Measurements from ENCODE around the gene GPX5.
A peak's percentile ranks its signal among the peaks of the same experiment; 100 is the strongest.

GPX5 gene

GRCh38 chr6:28486988-28487742, 38.5 kb upstream of the GPX5 start:
- no peaks in the 10 kb centered on the region for H3K9me3 ChIP-seq
- H3K27me3 ChIP-seq = peaks cover 0 to 27% of the 10 kb centered on the region in 2 donors
- no peak for TF ChIP-seq CTCF (IDR thresholded peaks at IDR 0.05)
- H3K4me1 ChIP-seq = peaks cover 0 to 11% (median 5%) of the 10 kb centered on the region in 4 donors
- H3K36me3 ChIP-seq = no peaks in the 10 kb centered on the region
- H3K4me3 ChIP-seq = no peak overlapping the region
- intact Hi-C loops (cut with DNase I; ENCODE audit: low total_unique reads) = no loop called here
- no peak for DNase-seq
- no peak overlapping the region for H3K27ac ChIP-seq

GRCh38 chr6:28488916-28489365, 36.7 kb upstream of the GPX5 start:
- intact Hi-C loops (cut with DNase I; ENCODE audit: low total_unique reads) = no loop called here
- H3K4me1 ChIP-seq = peaks cover 0 to 11% (median 5%) of the 10 kb centered on the region in 4 donors
- DNase-seq = no peak
- TF ChIP-seq CTCF (IDR thresholded peaks at IDR 0.05) = no peak
- no peaks in the 10 kb centered on the region for H3K9me3 ChIP-seq
- no peaks in the 10 kb centered on the region for H3K36me3 ChIP-seq
- peaks cover 0 to 27% of the 10 kb centered on the region in 2 donors for H3K27me3 ChIP-seq
- H3K4me3 ChIP-seq = no peak overlapping the region
- H3K27ac ChIP-seq = no peak overlapping the region

GRCh38 chr6:28489366-28490204, 36.1 kb upstream of the GPX5 start:
- intact Hi-C loops (cut with DNase I; ENCODE audit: low total_unique reads) = no loop called here
- DNase-seq = no peak
- Histone ChIP-seq H3K36me3 (no peaks in the 10 kb centered on the region), H3K4me3 (peak overlapping the region in 1 of 2 donors; percentile 26), H3K27ac (no peak overlapping the region), H3K27me3 (peaks cover 0 to 27% of the 10 kb centered on the region in 2 donors), H3K4me1 (peaks cover 0 to 11% (median 5%) of the 10 kb centered on the region in 4 donors), H3K9me3 (no peaks in the 10 kb centered on the region)
- no peak for TF ChIP-seq CTCF (IDR thresholded peaks at IDR 0.05)

- Histone ChIP-seq H3K36me3 (no peaks in the 10 kb centered on the region), H3K9me3 (no peaks in the 10 kb centered on the region)
- intact Hi-C loops (cut with DNase I; ENCODE audit: low total_unique reads) = no loop called here
Observed at GRCh38 chr6:28490205-28490890, 35.3 kb upstream of the GPX5 start.

More at GRCh38 chr6:28490205-28490890, 35.3 kb upstream of the GPX5 start:
- H3K4me3 ChIP-seq = peak overlapping the region in 1 of 2 donors; percentile 26
- H3K27me3 ChIP-seq = peaks cover 0 to 27% of the 10 kb centered on the region in 2 donors
- DNase-seq = no peak
- H3K27ac ChIP-seq = no peak overlapping the region
- TF ChIP-seq CTCF (IDR thresholded peaks at IDR 0.05) = no peak
- H3K4me1 ChIP-seq = peaks cover 0 to 11% (median 5%) of the 10 kb centered on the region in 4 donors
